Cardiac fibroblast (primary cell): ENCODE data around the gene EPPIN.

Experiments used
- DNase-seq, 2 donors: peaks; one replicate each; pipeline versions ENCODE4 v3.0.0 to v3.0.0-alpha.2; 2010; ENCODE audit warnings: low read depth in 2 of 2
- H3K4me3 ChIP-seq, 2 donors: replicated peaks in 1 of 2; 1 replicate in 1 of 2; 2 replicates in 1 of 2; pipeline ENCODE4 v1.5.1; 2011; ENCODE audit warnings: low read depth in 2 of 2, low read length in 2 of 2, mild to moderate bottlenecking in 2 of 2, moderate library complexity in 1 of 2
- CTCF ChIP-seq: IDR thresholded peaks from one replicate; pipeline ENCODE4 v1.5.1; 2011; ENCODE audit warnings: low read depth, mild to moderate bottlenecking, low read length, inconsistent platforms

Gene EPPIN

GRCh38 chr20:45503403-45503802 is 43.8 kb downstream of the EPPIN start:
- DNase-seq = no peak

GRCh38 chr20:45502561-45502960 is 44.6 kb downstream of the EPPIN start:
- no peak for TF ChIP-seq CTCF
- no peak overlapping the region for H3K4me3 ChIP-seq
- no peak for DNase-seq

More at GRCh38 chr20:45503403-45503802, 43.8 kb downstream of the EPPIN start:
- H3K4me3 ChIP-seq = no peak overlapping the region
- TF ChIP-seq CTCF = no peak

- no peak for DNase-seq
- no peak for TF ChIP-seq CTCF
- H3K4me3 ChIP-seq = no peak overlapping the region
Measured at GRCh38 chr20:45501600-45501999, 45.6 kb downstream of the EPPIN start.

- H3K4me3 ChIP-seq = no peak overlapping the region
- no peak for DNase-seq
- no peak for TF ChIP-seq CTCF
Measured at GRCh38 chr20:45500022-45500421, 47.2 kb downstream of the EPPIN start.

- TF ChIP-seq CTCF = no peak
- no peak for DNase-seq
- no peak overlapping the region for H3K4me3 ChIP-seq
Measured at GRCh38 chr20:45497971-45498494, 49.2 kb downstream of the EPPIN start.

- DNase-seq = no peak
- no peak overlapping the region for H3K4me3 ChIP-seq
- TF ChIP-seq CTCF = no peak
Measured at GRCh38 chr20:45496166-45496565, 51.0 kb downstream of the EPPIN start.

GRCh38 chr20:45495501-45495941 is 51.7 kb downstream of the EPPIN start:
- TF ChIP-seq CTCF = no peak
- no peak for DNase-seq
- H3K4me3 ChIP-seq = no peak overlapping the region
